ENCODE results near the gene GNAI2. TPM values are rescaled to one million over a fixed set of nuclear protein-coding genes. Genes with fewer than 3 reads are reported as not detected.

GNAI2 gene
- total and polyA plus RNA-seq, 4 donors, result 174 to 356 (median 259) TPM

GRCh38 chr3:50287262-50287661 is 51.3 kb downstream of the GNAI2 start:
- no peak overlapping the region for H3K4me3 ChIP-seq (ENCODE audit: low read length in 2 of 2)
- DNase-seq (no peak), ATAC-seq (ENCODE audit: low FRiP score) (no peak)
- peaks cover 0 to 2% of the 10 kb centered on the region in 2 donors for H3K36me3 ChIP-seq (ENCODE audit: control insufficient read depth in 1 of 2, insufficient read depth in 2 of 2, low read length in 1 of 2)
- intact Hi-C loops (cut with DNase I), result no loop called here
- H3K27me3 ChIP-seq (ENCODE audit: control insufficient read depth in 1 of 2, insufficient read depth in 2 of 2, low read length in 1 of 2), result no peaks in the 10 kb centered on the region
- H3K9me3 ChIP-seq (ENCODE audit: control insufficient read depth, low read length), result no peaks in the 10 kb centered on the region
- H3K4me1 ChIP-seq (ENCODE audit: control insufficient read depth in 1 of 2, insufficient read depth in 2 of 2, low read length in 2 of 2), result no peaks in the 10 kb centered on the region
- H3K27ac ChIP-seq (ENCODE audit: low read depth in 1 of 2, low read length in 2 of 2), result no peak overlapping the region
- 91 to 100% methylated on average over 1 of the region's 1 CpG for WGBS, 2 donors

- no peak overlapping the region for H3K4me3 ChIP-seq (ENCODE audit: low read length in 2 of 2)
- H3K36me3 ChIP-seq (ENCODE audit: control insufficient read depth in 1 of 2, insufficient read depth in 2 of 2, low read length in 1 of 2), result peaks cover 0 to 2% of the 10 kb centered on the region in 2 donors
- DNase-seq, result no peak
- intact Hi-C loops (cut with DNase I), result no loop called here
- no peaks in the 10 kb centered on the region for H3K27me3 ChIP-seq (ENCODE audit: control insufficient read depth in 1 of 2, insufficient read depth in 2 of 2, low read length in 1 of 2)
- no peaks in the 10 kb centered on the region for H3K4me1 ChIP-seq (ENCODE audit: control insufficient read depth in 1 of 2, insufficient read depth in 2 of 2, low read length in 2 of 2)
- 92 to 94% methylated on average over 23 of the region's 23 CpGs for WGBS, 2 donors
- no peak overlapping the region for H3K27ac ChIP-seq (ENCODE audit: low read depth in 1 of 2, low read length in 2 of 2)
- no peak for ATAC-seq (ENCODE audit: low FRiP score)
- no peaks in the 10 kb centered on the region for H3K9me3 ChIP-seq (ENCODE audit: control insufficient read depth, low read length)
These were observed 52.5 kb downstream of the GNAI2 start for GRCh38 chr3:50288387-50289007.

GRCh38 chr3:50289130-50289529 is 53.1 kb downstream of the GNAI2 start:
- no peak overlapping the region for H3K27ac ChIP-seq (ENCODE audit: low read depth in 1 of 2, low read length in 2 of 2)
- H3K4me3 ChIP-seq (ENCODE audit: low read length in 2 of 2), result no peak overlapping the region
- 93 to 94% methylated on average over 6 of the region's 6 CpGs for WGBS, 2 donors
- intact Hi-C loops (cut with DNase I), result no loop called here
- H3K9me3 ChIP-seq (ENCODE audit: control insufficient read depth, low read length), result no peaks in the 10 kb centered on the region
- no peak for ATAC-seq (ENCODE audit: low FRiP score)
- H3K27me3 ChIP-seq (ENCODE audit: control insufficient read depth in 1 of 2, insufficient read depth in 2 of 2, low read length in 1 of 2), result no peaks in the 10 kb centered on the region
- peaks cover 0 to 2% of the 10 kb centered on the region in 2 donors for H3K36me3 ChIP-seq (ENCODE audit: control insufficient read depth in 1 of 2, insufficient read depth in 2 of 2, low read length in 1 of 2)
- H3K4me1 ChIP-seq (ENCODE audit: control insufficient read depth in 1 of 2, insufficient read depth in 2 of 2, low read length in 2 of 2), result no peaks in the 10 kb centered on the region
- DNase-seq, result no peak

GRCh38 chr3:50290161-50290641 is 54.2 kb downstream of the GNAI2 start:
- DNase-seq (peak; percentile 56 to 77), ATAC-seq (ENCODE audit: low FRiP score) (no peak)
- no peak overlapping the region for H3K4me3 ChIP-seq (ENCODE audit: low read length in 2 of 2)
- intact Hi-C loops (cut with DNase I), result no loop called here
- H3K9me3 ChIP-seq (ENCODE audit: control insufficient read depth, low read length), result no peaks in the 10 kb centered on the region
- no peaks in the 10 kb centered on the region for H3K27me3 ChIP-seq (ENCODE audit: control insufficient read depth in 1 of 2, insufficient read depth in 2 of 2, low read length in 1 of 2)
- peaks cover 0 to 2% of the 10 kb centered on the region in 2 donors for H3K36me3 ChIP-seq (ENCODE audit: control insufficient read depth in 1 of 2, insufficient read depth in 2 of 2, low read length in 1 of 2)
- no peaks in the 10 kb centered on the region for H3K4me1 ChIP-seq (ENCODE audit: control insufficient read depth in 1 of 2, insufficient read depth in 2 of 2, low read length in 2 of 2)
- H3K27ac ChIP-seq (ENCODE audit: low read depth in 1 of 2, low read length in 2 of 2), result no peak overlapping the region
- 91 to 92% methylated on average over 16 of the region's 16 CpGs for WGBS, 2 donors

GRCh38 chr3:50292159-50293078 is 56.4 kb downstream of the GNAI2 start, which contains the start of gene IFRD2:
Gene IFRD2 (minus strand): TSS chr3:50292429. CDS start chr3:50292274, 155 bp downstream.
- intact Hi-C loops (cut with DNase I), result no loop called here
- no peaks in the 10 kb centered on the region for H3K27me3 ChIP-seq (ENCODE audit: control insufficient read depth in 1 of 2, insufficient read depth in 2 of 2, low read length in 1 of 2)
- H3K36me3 ChIP-seq (ENCODE audit: control insufficient read depth in 1 of 2, insufficient read depth in 2 of 2, low read length in 1 of 2), result peaks cover 0 to 2% of the 10 kb centered on the region in 2 donors
- 1% methylated on average over 65 to 67 of the region's 67 CpGs for WGBS, 2 donors
- H3K9me3 ChIP-seq (ENCODE audit: control insufficient read depth, low read length), result no peaks in the 10 kb centered on the region
- peak within 1 kb of the TSS in 1 of 2 donors; percentile 87 for H3K27ac ChIP-seq (ENCODE audit: low read depth in 1 of 2, low read length in 2 of 2)
- ATAC-seq (ENCODE audit: low FRiP score), result peak; percentile 97
- peak within 1 kb of the TSS; percentile 56 to 68 for H3K4me3 ChIP-seq (ENCODE audit: low read length in 2 of 2)
- DNase-seq, result peak; percentile 99
- no peaks in the 10 kb centered on the region for H3K4me1 ChIP-seq (ENCODE audit: control insufficient read depth in 1 of 2, insufficient read depth in 2 of 2, low read length in 2 of 2)

- Histone ChIP-seq H3K9me3 (ENCODE audit: control insufficient read depth, low read length) (no peaks in the 10 kb centered on the region), H3K27ac (ENCODE audit: low read depth in 1 of 2, low read length in 2 of 2) (peak overlapping the region in 1 of 2 donors; percentile 87), H3K4me3 (ENCODE audit: low read length in 2 of 2) (no peak overlapping the region), H3K36me3 (ENCODE audit: control insufficient read depth in 1 of 2, insufficient read depth in 2 of 2, low read length in 1 of 2) (peaks cover 0 to 2% of the 10 kb centered on the region in 2 donors), H3K4me1 (ENCODE audit: control insufficient read depth in 1 of 2, insufficient read depth in 2 of 2, low read length in 2 of 2) (no peaks in the 10 kb centered on the region), H3K27me3 (ENCODE audit: control insufficient read depth in 1 of 2, insufficient read depth in 2 of 2, low read length in 1 of 2) (no peaks in the 10 kb centered on the region)
- DNase-seq (peak in 1 of 2 donors; percentile 55), ATAC-seq (ENCODE audit: low FRiP score) (no peak)
- 70 to 71% methylated on average over 12 of the region's 12 CpGs for WGBS, 2 donors
- intact Hi-C loops (cut with DNase I), result no loop called here
These were observed 57.2 kb downstream of the GNAI2 start for GRCh38 chr3:50293079-50293801.

GRCh38 chr3:50294089-50294488 is 58.1 kb downstream of the GNAI2 start:
- Histone ChIP-seq H3K27me3 (ENCODE audit: control insufficient read depth in 1 of 2, insufficient read depth in 2 of 2, low read length in 1 of 2) (no peaks in the 10 kb centered on the region), H3K4me3 (ENCODE audit: low read length in 2 of 2) (no peak overlapping the region), H3K27ac (ENCODE audit: low read depth in 1 of 2, low read length in 2 of 2) (no peak overlapping the region), H3K4me1 (ENCODE audit: control insufficient read depth in 1 of 2, insufficient read depth in 2 of 2, low read length in 2 of 2) (no peaks in the 10 kb centered on the region), H3K36me3 (ENCODE audit: control insufficient read depth in 1 of 2, insufficient read depth in 2 of 2, low read length in 1 of 2) (no peaks in the 10 kb centered on the region), H3K9me3 (ENCODE audit: control insufficient read depth, low read length) (no peaks in the 10 kb centered on the region)
- ATAC-seq (ENCODE audit: low FRiP score) (no peak), DNase-seq (no peak)
- intact Hi-C loops (cut with DNase I), result no loop called here
- 88 to 94% methylated on average over 4 of the region's 4 CpGs for WGBS, 2 donors
